HL-60/S4 treated with retinoic acid at 250 ng/mL for 4 days and 3 days (cell line): ENCODE data around the gene MRGPRX4.

Experiments
- in situ Hi-C: fragments of 300-500 bp; cut with MboI; formaldehyde crosslinking; loops from 2 replicates; pipeline ENCODE4 v1.7.0; 2022; ENCODE audit warnings: low sequenced_read_pairs

MRGPRX4 gene

GRCh38 chr11:18204771-18205170 is 32.1 kb downstream of the MRGPRX4 start:
- in situ Hi-C loops: no loop called here

- in situ Hi-C loops: no loop called here
Measured at GRCh38 chr11:18209058-18209457, 36.4 kb downstream of the MRGPRX4 start.

- in situ Hi-C loops: no loop called here
Measured at GRCh38 chr11:18221274-18221876, 48.7 kb downstream of the MRGPRX4 start.

GRCh38 chr11:18222814-18223421 is 50.3 kb downstream of the MRGPRX4 start:
- in situ Hi-C loops: no loop called here
